Ascending aorta (tissue), 2 donors: ENCODE results near the gene TTPAL. TPM values are rescaled to one million over a fixed set of nuclear protein-coding genes. Genes with fewer than 3 reads are reported as not detected.

Experiments
- DNase-seq, 2 donors: peaks; one replicate each; pipeline ENCODE4 v3.0.0-alpha.2; 2019; ENCODE audit warnings: low spot score in 2 of 2
- H3K27ac ChIP-seq, 2 donors: fragments of 200-600 bp; sonication (generic); one replicate each; pipeline ENCODE4 v1.5.1; 2016 to 2017; ENCODE audit warnings: mild to moderate bottlenecking in 1 of 2
- H3K27me3 ChIP-seq: fragments of 200-600 bp; sonication (generic); one replicate; pipeline ENCODE4 v1.5.1; 2017
- H3K36me3 ChIP-seq, 2 donors: fragments of 200-600 bp; sonication (generic); one replicate each; pipeline ENCODE4 v1.5.1; 2016
- H3K4me1 ChIP-seq, 2 donors: fragments of 200-600 bp; sonication (generic); one replicate each; pipeline ENCODE4 v1.5.1; 2016 to 2017; ENCODE audit warnings: mild to moderate bottlenecking in 1 of 2
- H3K4me3 ChIP-seq, 2 donors: fragments of 200-600 bp; sonication (generic); one replicate each; pipeline ENCODE4 v1.5.1; 2016 to 2017; ENCODE audit warnings: mild to moderate bottlenecking in 1 of 2
- H3K9me3 ChIP-seq, 2 donors: fragments of 200-600 bp; sonication (generic); one replicate each; pipeline ENCODE4 v1.5.1; 2016
- intact Hi-C: fragments of 100-400 bp; cut with DNase I; formaldehyde crosslinking; loops from one replicate; pipeline ENCODE4 v1.15.1; 2023
- total RNA-seq: library from RNA; depleted of rRNA; stranded (reverse); fragments of >200 nt; gene quantifications from one replicate; pipeline ENCODE4 v1.1.0, GENCODE V29; 2016
- TF ChIP-seq, protein P1 (sequence below), 3 experiments: fragments of 200-600 bp in 2 of 3; fragments of 450-650 bp in 1 of 3; sonication (generic) in 2 of 3; IDR thresholded peaks; one replicate each; pipeline ENCODE4 v1.5.1; 2016 to 2019; ENCODE audit warnings: antibody characterized with exemption in 3 of 3, mild to moderate bottlenecking in 1 of 3, moderate library complexity in 1 of 3

Gene TTPAL
- total RNA-seq, 1 donor from 2014 or later, result 44.9 TPM

GRCh38 chr20:44428174-44429016 is 47.3 kb upstream of the TTPAL start:
- Histone ChIP-seq H3K4me3 (no peak overlapping the region), H3K4me1 (no peaks in the 10 kb centered on the region), H3K9me3 (no peaks in the 10 kb centered on the region), H3K27me3 (no peaks in the 10 kb centered on the region), H3K36me3 (no peaks in the 10 kb centered on the region), H3K27ac (no peak overlapping the region)
- TF ChIP-seq, protein P1, sequence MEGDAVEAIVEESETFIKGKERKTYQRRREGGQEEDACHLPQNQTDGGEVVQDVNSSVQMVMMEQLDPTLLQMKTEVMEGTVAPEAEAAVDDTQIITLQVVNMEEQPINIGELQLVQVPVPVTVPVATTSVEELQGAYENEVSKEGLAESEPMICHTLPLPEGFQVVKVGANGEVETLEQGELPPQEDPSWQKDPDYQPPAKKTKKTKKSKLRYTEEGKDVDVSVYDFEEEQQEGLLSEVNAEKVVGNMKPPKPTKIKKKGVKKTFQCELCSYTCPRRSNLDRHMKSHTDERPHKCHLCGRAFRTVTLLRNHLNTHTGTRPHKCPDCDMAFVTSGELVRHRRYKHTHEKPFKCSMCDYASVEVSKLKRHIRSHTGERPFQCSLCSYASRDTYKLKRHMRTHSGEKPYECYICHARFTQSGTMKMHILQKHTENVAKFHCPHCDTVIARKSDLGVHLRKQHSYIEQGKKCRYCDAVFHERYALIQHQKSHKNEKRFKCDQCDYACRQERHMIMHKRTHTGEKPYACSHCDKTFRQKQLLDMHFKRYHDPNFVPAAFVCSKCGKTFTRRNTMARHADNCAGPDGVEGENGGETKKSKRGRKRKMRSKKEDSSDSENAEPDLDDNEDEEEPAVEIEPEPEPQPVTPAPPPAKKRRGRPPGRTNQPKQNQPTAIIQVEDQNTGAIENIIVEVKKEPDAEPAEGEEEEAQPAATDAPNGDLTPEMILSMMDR (IDR thresholded peaks at IDR 0.05), result no peak
- no peak for DNase-seq
- intact Hi-C loops, result no loop called here

DNA sequence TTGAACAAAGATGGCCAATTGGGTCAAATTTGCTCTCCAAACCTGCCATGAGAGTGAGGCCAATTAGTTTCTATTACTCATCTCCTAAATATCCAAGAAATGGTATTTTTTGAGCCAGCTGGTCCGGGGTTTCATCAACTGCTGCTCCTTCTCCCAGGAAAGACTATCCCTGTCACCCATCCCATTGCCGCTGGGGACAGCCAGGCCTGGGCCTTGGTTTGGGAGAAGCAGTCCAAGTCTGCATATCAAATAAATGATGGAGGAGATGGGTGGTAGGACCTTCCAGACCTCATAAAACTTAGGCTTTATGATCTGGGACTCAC is 46.7 kb upstream of the TTPAL start:
- Histone ChIP-seq H3K4me1 (no peaks in the 10 kb centered on the region), H3K9me3 (no peaks in the 10 kb centered on the region), H3K27ac (no peak overlapping the region), H3K4me3 (no peak overlapping the region), H3K27me3 (no peaks in the 10 kb centered on the region), H3K36me3 (no peaks in the 10 kb centered on the region)
- no peak for DNase-seq
- intact Hi-C loops, result no loop called here
- TF ChIP-seq, protein P1 (IDR thresholded peaks at IDR 0.05), result no peak

GRCh38 chr20:44429419-44430269 is 46.0 kb upstream of the TTPAL start:
- H3K4me3 ChIP-seq, result no peak overlapping the region
- intact Hi-C loops, result no loop called here
- no peaks in the 10 kb centered on the region for H3K4me1 ChIP-seq
- no peaks in the 10 kb centered on the region for H3K27me3 ChIP-seq
- H3K9me3 ChIP-seq, result no peaks in the 10 kb centered on the region
- no peak for DNase-seq
- TF ChIP-seq, protein P1 (IDR thresholded peaks at IDR 0.05), result no peak
- no peak overlapping the region for H3K27ac ChIP-seq
- H3K36me3 ChIP-seq, result no peaks in the 10 kb centered on the region

DNA sequence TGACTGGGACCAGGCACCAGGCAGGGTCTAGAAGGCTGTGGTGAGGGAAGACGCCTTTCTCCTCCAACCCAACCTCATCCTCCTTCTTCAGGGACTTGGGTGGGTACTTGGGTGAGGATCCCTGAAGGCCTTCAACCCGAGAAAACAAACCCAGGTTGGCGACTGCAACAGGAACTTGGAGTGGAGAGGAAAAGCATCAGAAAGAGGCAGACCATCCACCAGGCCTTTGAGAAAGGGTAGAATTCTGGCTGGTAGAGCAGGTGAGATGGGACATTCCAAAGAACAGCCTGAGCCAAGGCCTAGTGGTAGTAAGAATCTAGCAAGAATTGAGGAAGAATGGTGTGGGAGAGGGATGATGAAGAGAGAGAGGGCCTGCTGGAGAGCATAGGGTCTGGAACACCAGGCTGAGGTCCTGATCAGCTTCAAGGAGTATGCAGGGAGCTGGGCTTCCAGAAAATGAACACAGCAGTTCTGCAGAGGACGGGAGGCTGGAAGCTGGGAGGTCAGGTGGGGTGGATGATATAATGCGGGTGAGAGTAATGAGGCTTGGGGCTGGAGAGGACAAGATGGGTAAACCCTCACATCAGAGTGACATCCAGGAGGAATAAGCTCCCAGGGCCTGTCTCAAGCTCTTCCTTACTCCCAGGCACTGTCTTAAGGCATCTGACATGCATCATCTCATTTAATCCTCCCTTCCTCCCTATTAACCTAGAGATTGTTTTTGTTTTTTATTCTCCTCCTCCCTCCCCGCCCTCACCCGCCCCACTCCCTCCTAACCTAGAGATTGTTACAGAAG is 45.2 kb upstream of the TTPAL start:
- no peak overlapping the region for H3K4me3 ChIP-seq
- H3K27ac ChIP-seq, result no peak overlapping the region
- intact Hi-C loops, result no loop called here
- TF ChIP-seq, protein P1 (IDR thresholded peaks at IDR 0.05), result no peak
- H3K27me3 ChIP-seq, result no peaks in the 10 kb centered on the region
- no peak for DNase-seq
- no peaks in the 10 kb centered on the region for H3K4me1 ChIP-seq
- H3K9me3 ChIP-seq, result no peaks in the 10 kb centered on the region
- H3K36me3 ChIP-seq, result no peaks in the 10 kb centered on the region

DNA sequence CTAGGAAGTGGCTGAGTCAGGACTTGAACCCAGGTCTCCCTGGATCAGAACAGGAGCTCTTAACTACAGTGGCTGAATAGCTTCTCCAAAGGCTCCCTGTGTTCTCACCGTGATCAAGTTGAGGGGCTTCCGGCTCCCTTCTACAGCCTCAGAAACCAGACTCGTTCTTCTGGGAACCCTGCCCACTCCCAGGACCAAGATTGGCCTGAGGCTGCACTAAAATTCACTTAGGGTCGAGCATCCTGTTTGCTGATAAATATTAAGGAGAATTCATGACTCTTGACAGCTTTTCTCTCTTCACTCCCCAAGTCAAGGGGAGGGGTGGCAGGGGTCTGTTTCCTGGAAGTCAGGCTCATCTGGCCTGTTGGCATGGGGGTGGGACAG is 44.6 kb upstream of the TTPAL start:
- Histone ChIP-seq H3K27me3 (no peaks in the 10 kb centered on the region), H3K4me1 (no peaks in the 10 kb centered on the region), H3K9me3 (no peaks in the 10 kb centered on the region), H3K4me3 (no peak overlapping the region), H3K36me3 (no peaks in the 10 kb centered on the region), H3K27ac (no peak overlapping the region)
- TF ChIP-seq, protein P1 (IDR thresholded peaks at IDR 0.05), result no peak
- DNase-seq, result no peak
- intact Hi-C loops, result no loop called here
